Measurements from ENCODE around the gene DOCK3. TPM values are rescaled to one million over a fixed set of nuclear protein-coding genes. Genes with fewer than 3 reads are reported as not detected.
"Not testable (repeated sequence)": the region's sequence is repeated elsewhere in the genome, so short reads cannot be mapped to it uniquely, and the experiment has no call there.

DOCK3 gene
- total RNA-seq, 3 donors from 2014 or later (not counting 1 experiment from before 2014, with no cell fraction given) = 1.4 to 2.4 (median 1.7) TPM

- Mint-ChIP-seq H3K4me3 (no peak overlapping the region), H3K36me3 (peaks cover 19% of the 10 kb centered on the region), H3K27ac (no peak overlapping the region), H3K9me3 (peaks cover 6 to 9% of the 10 kb centered on the region in 2 donors), H3K27me3 (ENCODE audit: low read depth in 2 of 2) (peaks cover 23 to 28% of the 10 kb centered on the region in 2 donors), H3K4me1 (no peaks in the 10 kb centered on the region)
- TF ChIP-seq CTCF (IDR thresholded peaks at IDR 0.05) = no peak
- Histone ChIP-seq H3K27ac (ENCODE audit: low read length) (no peak overlapping the region), H3K4me1 (ENCODE audit: control insufficient read depth, insufficient read depth, low read length) (no peaks in the 10 kb centered on the region), H3K4me3 (ENCODE audit: low read length) (no peak overlapping the region), H3K9me3 (ENCODE audit: control insufficient read depth, insufficient read depth, low read length) (peaks cover 5% of the 10 kb centered on the region), H3K27me3 (ENCODE audit: control insufficient read depth, insufficient read depth, low read length) (no peaks in the 10 kb centered on the region), H3K36me3 (ENCODE audit: control insufficient read depth, insufficient read depth, low read length) (no peaks in the 10 kb centered on the region)
- ATAC-seq (no peak), DNase-seq (no peak)
- intact Hi-C loops (cut with micrococcal nuclease) = no loop called here
- WGBS (ENCODE audit: insufficient coverage) = 76% methylated on average over 3 of the region's 3 CpGs
Measured at GRCh38 chr3:50890688-50891344, 216.1 kb downstream of the DOCK3 start.

GRCh38 chr3:50901097-50901496 lies 226.4 kb downstream of the DOCK3 start:
- H3K4me3 ChIP-seq (ENCODE audit: low read length); H3K27me3 ChIP-seq (ENCODE audit: control insufficient read depth, insufficient read depth, low read length); H3K4me1 ChIP-seq (ENCODE audit: control insufficient read depth, insufficient read depth, low read length); H3K4me1 Mint-ChIP-seq; H3K4me3 Mint-ChIP-seq; H3K36me3 ChIP-seq (ENCODE audit: control insufficient read depth, insufficient read depth, low read length); DNase-seq; intact Hi-C loops (cut with micrococcal nuclease); H3K36me3 Mint-ChIP-seq; ATAC-seq; H3K27ac Mint-ChIP-seq; H3K27ac ChIP-seq (ENCODE audit: low read length); H3K9me3 Mint-ChIP-seq; H3K9me3 ChIP-seq (ENCODE audit: control insufficient read depth, insufficient read depth, low read length): not testable (repeated sequence)
- H3K27me3 Mint-ChIP-seq (ENCODE audit: low read depth in 2 of 2) = peaks cover 24 to 30% of the 10 kb centered on the region in 2 donors
- 33% methylated on average over 1 of the region's 1 CpG for WGBS (ENCODE audit: insufficient coverage)

GRCh38 chr3:50912746-50913145 lies 238.0 kb downstream of the DOCK3 start:
- peaks cover 17 to 23% of the 10 kb centered on the region in 2 donors for H3K27me3 Mint-ChIP-seq (ENCODE audit: low read depth in 2 of 2)
- no peak for TF ChIP-seq CTCF (IDR thresholded peaks at IDR 0.05)
- Histone ChIP-seq H3K27me3 (ENCODE audit: control insufficient read depth, insufficient read depth, low read length) (no peaks in the 10 kb centered on the region), H3K27ac (ENCODE audit: low read length) (no peak overlapping the region), H3K4me1 (ENCODE audit: control insufficient read depth, insufficient read depth, low read length) (no peaks in the 10 kb centered on the region), H3K4me3 (ENCODE audit: low read length) (no peak overlapping the region), H3K9me3 (ENCODE audit: control insufficient read depth, insufficient read depth, low read length) (no peaks in the 10 kb centered on the region), H3K36me3 (ENCODE audit: control insufficient read depth, insufficient read depth, low read length) (no peaks in the 10 kb centered on the region)
- H3K4me1 Mint-ChIP-seq = no peaks in the 10 kb centered on the region
- no peak overlapping the region for H3K27ac Mint-ChIP-seq
- ATAC-seq (no peak), DNase-seq (no peak)
- H3K9me3 Mint-ChIP-seq = peaks cover 2% of the 10 kb centered on the region in 2 donors
- intact Hi-C loops (cut with micrococcal nuclease) = no loop called here
- H3K36me3 Mint-ChIP-seq = no peaks in the 10 kb centered on the region
- WGBS (ENCODE audit: insufficient coverage) = 78% methylated on average over 6 of the region's 6 CpGs
- no peak overlapping the region for H3K4me3 Mint-ChIP-seq

- Mint-ChIP-seq H3K27ac (no peak overlapping the region), H3K9me3 (peaks cover 0 to under 1% of the 10 kb centered on the region in 2 donors), H3K27me3 (ENCODE audit: low read depth in 2 of 2) (peaks cover 12 to 20% of the 10 kb centered on the region in 2 donors), H3K4me1 (no peaks in the 10 kb centered on the region), H3K36me3 (no peaks in the 10 kb centered on the region), H3K4me3 (no peak overlapping the region)
- no peaks in the 10 kb centered on the region for H3K9me3 ChIP-seq (ENCODE audit: control insufficient read depth, insufficient read depth, low read length)
- no peak overlapping the region for H3K4me3 ChIP-seq (ENCODE audit: low read length)
- no peaks in the 10 kb centered on the region for H3K4me1 ChIP-seq (ENCODE audit: control insufficient read depth, insufficient read depth, low read length)
- intact Hi-C loops (cut with micrococcal nuclease) = no loop called here
- TF ChIP-seq CTCF (IDR thresholded peaks at IDR 0.05) = no peak
- H3K27ac ChIP-seq (ENCODE audit: low read length) = no peak overlapping the region
- no peaks in the 10 kb centered on the region for H3K27me3 ChIP-seq (ENCODE audit: control insufficient read depth, insufficient read depth, low read length)
- no peaks in the 10 kb centered on the region for H3K36me3 ChIP-seq (ENCODE audit: control insufficient read depth, insufficient read depth, low read length)
- DNase-seq (no peak), ATAC-seq (no peak)
- WGBS (ENCODE audit: insufficient coverage) = 95% methylated on average over 1 of the region's 1 CpG
Measured at GRCh38 chr3:50913260-50913659, 238.5 kb downstream of the DOCK3 start.

GRCh38 chr3:50922071-50922470 lies 247.3 kb downstream of the DOCK3 start:
- H3K36me3 Mint-ChIP-seq; H3K9me3 Mint-ChIP-seq; H3K4me1 Mint-ChIP-seq; H3K4me3 ChIP-seq (ENCODE audit: low read length); ATAC-seq; H3K27me3 ChIP-seq (ENCODE audit: control insufficient read depth, insufficient read depth, low read length); H3K27ac Mint-ChIP-seq; intact Hi-C loops (cut with micrococcal nuclease); DNase-seq; H3K4me3 Mint-ChIP-seq; H3K4me1 ChIP-seq (ENCODE audit: control insufficient read depth, insufficient read depth, low read length); H3K27ac ChIP-seq (ENCODE audit: low read length); H3K36me3 ChIP-seq (ENCODE audit: control insufficient read depth, insufficient read depth, low read length); H3K9me3 ChIP-seq (ENCODE audit: control insufficient read depth, insufficient read depth, low read length): not testable (repeated sequence)
- WGBS (ENCODE audit: insufficient coverage) = 87% methylated on average over 5 of the region's 5 CpGs
- peaks cover 21 to 38% of the 10 kb centered on the region in 2 donors for H3K27me3 Mint-ChIP-seq (ENCODE audit: low read depth in 2 of 2)
